RWPE1 (cell line): ENCODE data around the gene C1orf105.

Source experiments
- CTCF ChIA-PET: fragments of 350-600 bp; sonication (Branson Sonifier 250); formaldehyde crosslinking; extraction: SDS; loops from one replicate; lab custom pipeline; 2021; lab: Yijun Ruan, JAX
- POLR2A ChIA-PET: fragments of 400-600 bp; formaldehyde crosslinking; extraction: SDS; loops from one replicate; lab custom pipeline; 2020; ENCODE audit warnings: antibody characterized with exemption; ENCODE audit not compliant: low non-redundant PET; lab: Yijun Ruan, JAX
- DNase-seq: peaks from one replicate; pipeline ENCODE4 v3.0.0; 2012; ENCODE audit warnings: low spot score
- H3K27ac ChIP-seq: fragments of 450-650 bp; 2 replicates; pipeline ENCODE4 v1.5.1; 2017
- CTCF ChIP-seq: fragments of 450-650 bp; conservative IDR thresholded peaks from 2 replicates; pipeline ENCODE4 v1.5.1; 2017; ENCODE audit warnings: low read depth, mild to moderate bottlenecking

The C1orf105 gene

GRCh38 chr1:172472495-172472894, 52.0 kb downstream of the C1orf105 start:
- H3K27ac ChIP-seq = no peak overlapping the region
- no peak for TF ChIP-seq CTCF
- ChIA-PET CTCF (no interaction called here), POLR2A (no interaction called here)
- DNase-seq = no peak

GRCh38 chr1:172473302-172473701, 52.8 kb downstream of the C1orf105 start:
- no peak for DNase-seq
- TF ChIP-seq CTCF = no peak
- ChIA-PET POLR2A (no interaction called here), CTCF (interaction anchor here (0.7 kb wide), 3 partner anchors 8 to 1069 kb away, joined by 3 to 5 read pairs (median 3); no protein-coding TSS in a partner anchor)
- H3K27ac ChIP-seq = no peak overlapping the region

GRCh38 chr1:172473842-172474241, 53.4 kb downstream of the C1orf105 start:
- ChIA-PET CTCF (interaction anchor here (0.7 kb wide), 1 partner anchor 1069 kb away, joined by 5 read pairs; no protein-coding TSS in a partner anchor), POLR2A (no interaction called here)
- TF ChIP-seq CTCF = no peak
- no peak for DNase-seq
- H3K27ac ChIP-seq = no peak overlapping the region

- CTCF ChIA-PET = no interaction called here
- TF ChIP-seq CTCF = no peak
- no peak overlapping the region for H3K27ac ChIP-seq
- POLR2A ChIA-PET = no interaction called here
- DNase-seq = peak; percentile 78
Measured at GRCh38 chr1:172476218-172476811, 55.8 kb downstream of the C1orf105 start.

GRCh38 chr1:172477216-172477615, 56.7 kb downstream of the C1orf105 start:
- TF ChIP-seq CTCF = no peak
- no peak for DNase-seq
- H3K27ac ChIP-seq = no peak overlapping the region
- ChIA-PET CTCF (no interaction called here), POLR2A (no interaction called here)

GRCh38 chr1:172477741-172478140, 57.3 kb downstream of the C1orf105 start:
- H3K27ac ChIP-seq = no peak overlapping the region
- CTCF ChIA-PET = no interaction called here
- no peak for DNase-seq
- no peak for TF ChIP-seq CTCF
- POLR2A ChIA-PET = no interaction called here
